H1 (cell line): Measurements from ENCODE around the gene ANO9. TPM values are rescaled to one million over a fixed set of nuclear protein-coding genes. Genes with fewer than 3 reads are reported as not detected.

Experiments used
- CTCF ChIA-PET: fragments of 300-600 bp; sonication (Branson Sonifier 250); formaldehyde crosslinking; loops from one replicate; lab custom pipeline; 2021; ENCODE audit not compliant: partially characterized antibody; lab: Charles Lee
- POLR2A ChIA-PET: fragments of 300-600 bp; sonication (Branson Sonifier 250); formaldehyde crosslinking; loops from one replicate; lab custom pipeline; 2021; ENCODE audit warnings: inconsistent platforms; ENCODE audit not compliant: partially characterized antibody; lab: Charles Lee
- DNase-seq, 2 experiments: peaks; one replicate each; pipeline versions ENCODE4 v3.0.0 to v3.0.0-alpha.2; 2010 to 2022; ENCODE audit warnings: low spot score in 2 of 2, low read depth in 1 of 2, mixed read lengths in 1 of 2
- FAIRE-seq: peaks from 2 replicates; lab custom pipeline; 2011; peaks lifted over from hg19 to GRCh38; lab: Jason Lieb, UNC
- H2AFZ ChIP-seq: 2 replicates; pipeline ENCODE4 v1.8.1; 2012; ENCODE audit warnings: low read length, inconsistent platforms
- H2AK5ac ChIP-seq: 2 replicates; pipeline ENCODE4 v1.6.1; 2013; ENCODE audit warnings: low read depth, low read length
- H2BK120ac ChIP-seq: replicated peaks from 2 replicates; pipeline ENCODE3; 2013; ENCODE audit warnings: low read depth, low read length, inconsistent platforms
- H2BK12ac ChIP-seq: 2 replicates; pipeline ENCODE4 v1.6.1; 2013; ENCODE audit warnings: low read depth, low read length
- H2BK15ac ChIP-seq: 2 replicates; pipeline ENCODE4 v1.6.1; 2013; ENCODE audit warnings: low read length
- H2BK20ac ChIP-seq: 2 replicates; pipeline ENCODE4 v1.6.1; 2013; ENCODE audit warnings: low read length
- H2BK5ac ChIP-seq: 2 replicates; pipeline ENCODE4 v1.6.1; 2013; ENCODE audit warnings: low read depth, low read length
- H3K14ac ChIP-seq: 2 replicates; pipeline ENCODE4 v1.6.1; 2013; ENCODE audit warnings: inconsistent platforms; ENCODE audit not compliant: insufficient read length
- H3K18ac ChIP-seq: 2 replicates; pipeline ENCODE4 v1.6.1; 2013; ENCODE audit warnings: low read length; ENCODE audit errors: extremely low read depth
- H3K23ac ChIP-seq: 2 replicates; pipeline ENCODE4 v1.6.1; 2013; ENCODE audit warnings: inconsistent platforms; ENCODE audit not compliant: insufficient read length
- H3K23me2 ChIP-seq: 2 replicates; pipeline ENCODE4 v1.6.1; 2013; ENCODE audit warnings: low read depth, low read length
- H3K27ac ChIP-seq: 2 replicates; pipeline ENCODE4 v1.6.1; 2011; ENCODE audit warnings: low read depth, low read length, inconsistent platforms
- H3K27me3 ChIP-seq, 4 experiments: replicated peaks in 1 of 4; 1 replicate in 1 of 4; 2 replicates in 3 of 4; pipeline versions ENCODE4 v1.6.1 to v1.8.1; 2011 to 2013; ENCODE audit warnings: low read length in 3 of 4, mild to moderate bottlenecking in 3 of 4, inconsistent platforms in 2 of 4, mixed read lengths in 2 of 4, moderate library complexity in 1 of 4; ENCODE audit not compliant: control insufficient read depth in 3 of 4, insufficient read depth in 3 of 4; ENCODE audit errors: extremely low read depth in 1 of 4
- H3K36me3 ChIP-seq, 4 experiments: 2 replicates each; pipeline versions ENCODE4 v1.6.1 to v1.8.1; 2011 to 2013; ENCODE audit warnings: mild to moderate bottlenecking in 4 of 4, low read length in 3 of 4, moderate library complexity in 2 of 4, control low read depth in 1 of 4, inconsistent platforms in 1 of 4; ENCODE audit not compliant: insufficient read depth in 4 of 4, control insufficient read depth in 2 of 4
- H3K4ac ChIP-seq: replicated peaks from 2 replicates; pipeline ENCODE3; 2013; ENCODE audit warnings: low read length, low read depth, mixed read lengths, inconsistent platforms; ENCODE audit not compliant: insufficient read length
- H3K4me1 ChIP-seq, 4 experiments: replicated peaks in 1 of 4; 1 replicate in 1 of 4; 2 replicates in 3 of 4; pipeline versions ENCODE4 v1.6.1 to v1.8.1; 2011 to 2013; ENCODE audit warnings: low read length in 3 of 4, inconsistent platforms in 2 of 4, mixed read lengths in 1 of 4; ENCODE audit not compliant: insufficient read depth in 4 of 4, control insufficient read depth in 3 of 4
- H3K4me2 ChIP-seq, 2 experiments: 2 replicates each; pipeline versions ENCODE4 v1.6.1 to v1.8.1; 2011 to 2013; ENCODE audit warnings: low read depth in 2 of 2, low read length in 2 of 2, control low read depth in 1 of 2, inconsistent platforms in 1 of 2, mild to moderate bottlenecking in 1 of 2; ENCODE audit not compliant: insufficient read depth in 1 of 2
- H3K4me3 ChIP-seq, 4 experiments: fragments of 200-600, 300-600 bp in 1 of 4; sonication (generic), shearing (Covaris generic), sonication (Bioruptor Twin) in 1 of 4; 2 replicates each; pipeline versions ENCODE4 v1.5.1 to v1.8.1; 2011 to 2016; ENCODE audit warnings: low read length in 4 of 4, low read depth in 3 of 4, control low read depth in 2 of 4, inconsistent platforms in 2 of 4, mild to moderate bottlenecking in 2 of 4, mixed read lengths in 1 of 4, moderate library complexity in 1 of 4; ENCODE audit not compliant: insufficient read depth in 2 of 4; ENCODE audit errors: extremely low read depth in 1 of 4
- H3K56ac ChIP-seq: replicated peaks from 2 replicates; pipeline ENCODE3; 2013; ENCODE audit warnings: low read depth, mild to moderate bottlenecking, mixed read lengths, low read length, inconsistent platforms; ENCODE audit not compliant: insufficient read length
- H3K79me1 ChIP-seq: 2 replicates; pipeline ENCODE4 v1.6.1; 2013; ENCODE audit warnings: low read depth, low read length, control low read depth
- H3K79me2 ChIP-seq, 2 experiments: 2 replicates each; pipeline versions ENCODE4 v1.6.1 to v1.8.1; 2012 to 2013; ENCODE audit warnings: low read length in 2 of 2, mild to moderate bottlenecking in 2 of 2, inconsistent platforms in 1 of 2; ENCODE audit not compliant: insufficient read depth in 2 of 2, control insufficient read depth in 1 of 2
- H3K9ac ChIP-seq, 4 experiments: replicated peaks in 1 of 4; 1 replicate in 1 of 4; 2 replicates in 3 of 4; pipeline versions ENCODE4 v1.6.1 to v1.8.1; 2011 to 2013; ENCODE audit warnings: low read depth in 3 of 4, low read length in 3 of 4, control low read depth in 2 of 4, mild to moderate bottlenecking in 2 of 4, moderate library complexity in 2 of 4, inconsistent platforms in 1 of 4; ENCODE audit errors: extremely low read depth in 1 of 4
- H3K9me3 ChIP-seq, 2 experiments: 2 replicates each; pipeline versions ENCODE4 v1.6.1 to v1.8.1; 2012 to 2013; ENCODE audit warnings: mild to moderate bottlenecking in 2 of 2, moderate library complexity in 2 of 2, control low read depth in 1 of 2, inconsistent platforms in 1 of 2, low read depth in 1 of 2, low read length in 1 of 2, mixed read lengths in 1 of 2; ENCODE audit not compliant: insufficient read depth in 2 of 2
- H4K20me1 ChIP-seq, 2 experiments: replicated peaks in 1 of 2; 2 replicates each; pipeline versions ENCODE3 to v1.8.1; 2011 to 2013; ENCODE audit warnings: inconsistent platforms in 2 of 2, low read length in 2 of 2, mild to moderate bottlenecking in 1 of 2; ENCODE audit not compliant: insufficient read depth in 2 of 2, control insufficient read depth in 1 of 2
- H4K5ac ChIP-seq: 2 replicates; pipeline ENCODE4 v1.6.1; 2013; ENCODE audit warnings: low read length, low read depth, mixed read lengths, inconsistent platforms; ENCODE audit not compliant: insufficient read length
- H4K8ac ChIP-seq: 2 replicates; pipeline ENCODE4 v1.8.0; 2013; ENCODE audit warnings: mild to moderate bottlenecking, moderate library complexity, low read length, inconsistent platforms; ENCODE audit not compliant: insufficient read depth; ENCODE audit errors: extremely low read depth
- H4K91ac ChIP-seq: replicated peaks from 2 replicates; pipeline ENCODE3; 2013; ENCODE audit warnings: low read length, mixed read lengths, inconsistent platforms; ENCODE audit not compliant: insufficient read length
- ASH2L ChIP-seq: fragments of 200-600, 300-600 bp; sonication (generic); IDR thresholded peaks from one replicate; pipeline ENCODE4 v1.7.1; 2017; ENCODE audit warnings: low read length
- CHD2 ChIP-seq: IDR thresholded peaks from 2 replicates; pipeline ENCODE4 v1.6.1; 2012; ENCODE audit warnings: low read length, improper control_type of control experiment
- GABPA ChIP-seq: IDR thresholded peaks from 2 replicates; pipeline ENCODE4 v1.6.1; 2011; ENCODE audit warnings: mild to moderate bottlenecking, low read length, moderate library complexity, borderline replicate concordance; ENCODE audit not compliant: insufficient read depth
- JUND ChIP-seq: IDR thresholded peaks from 2 replicates; pipeline ENCODE4 v1.6.1; 2011; ENCODE audit warnings: mild to moderate bottlenecking, improper control_type of control experiment, low read length
- PHF8 ChIP-seq: fragments of 200-600 bp; sonication (generic); conservative IDR thresholded peaks from 2 replicates; pipeline ENCODE4 v1.7.1; 2012; ENCODE audit warnings: low read depth, mild to moderate bottlenecking, inconsistent platforms, low read length, moderate library complexity
- POLR2AphosphoS5 ChIP-seq: IDR thresholded peaks from 2 replicates; pipeline ENCODE4 v1.6.1; 2011; ENCODE audit warnings: low read depth, low read length
- RNF2 ChIP-seq: fragments of 200-900, 300-1000 bp; sonication (generic); IDR thresholded peaks from 2 replicates; pipeline ENCODE4 v1.7.1; 2016; ENCODE audit warnings: borderline replicate concordance, low read depth, mild to moderate bottlenecking, antibody characterized with exemption, low read length; ENCODE audit not compliant: poor library complexity, severe bottlenecking; ENCODE audit errors: missing control alignments
- SAP30 ChIP-seq: fragments of 300-600 bp; sonication (generic); IDR thresholded peaks from 2 replicates; pipeline ENCODE4 v1.7.1; 2012; ENCODE audit warnings: low read length, moderate library complexity, mild to moderate bottlenecking, inconsistent platforms; ENCODE audit not compliant: insufficient read depth, insufficient replicate concordance
- SIRT6 ChIP-seq: IDR thresholded peaks from one replicate; pipeline ENCODE4 v1.7.1; 2012; ENCODE audit warnings: low read length, inconsistent platforms
- SRF ChIP-seq: IDR thresholded peaks from 2 replicates; pipeline ENCODE4 v1.6.1; 2011; ENCODE audit warnings: mild to moderate bottlenecking, low read depth, low read length, moderate library complexity
- TAF7 ChIP-seq: optimal IDR thresholded peaks from 2 replicates; pipeline ENCODE3; 2011; ENCODE audit warnings: low read depth, mild to moderate bottlenecking, inconsistent platforms, low read length, moderate library complexity, borderline replicate concordance
- WGBS, 2 experiments: shearing (Covaris generic) in 1 of 2; methylation state at CpG; one replicate each; pipeline versions ENCODE4 v1.1.6 to v1.1.7; 2013 to 2015; ENCODE audit warnings: low lambda C conversion rate in 2 of 2, mixed read lengths in 2 of 2, inconsistent platforms in 1 of 2, low coverage in 1 of 2, missing lambda C conversion rate in 1 of 2; ENCODE audit not compliant: insufficient replicate concordance in 2 of 2, insufficient coverage in 1 of 2, insufficient read length in 1 of 2; ENCODE audit errors: extremely low coverage in 1 of 2, missing lambda C conversion rate in 1 of 2; 5-methylcytosine and 5-hydroxymethylcytosine counted together
- polyA plus RNA-seq, 7 experiments: library from polyadenylated mRNA; depleted of rRNA in 3 of 7; stranded (reverse) in 5 of 7; unstranded in 2 of 7; fragments of >200 nt in 5 of 7; fragments of 200-250 nt in 2 of 7; gene quantifications; 1 replicate in 5 of 7; 2 replicates in 1 of 7; 4 replicates in 1 of 7; pipeline versions ENCODE4 v1.2.1 to v1.2.3, GENCODE V29; 2011 to 2013; ENCODE audit warnings: missing spikeins in 2 of 7, mixed read lengths in 2 of 7
- total RNA-seq: library from RNA; stranded (reverse); fragmentation: NEBNext Ultra II Directional; extraction: Animal tissue kit (Norgen Biotek cat#: 25700); gene quantifications from 2 replicates; pipeline ENCODE4 v1.2.1, GENCODE V29; 2021

Gene ANO9
- total and polyA plus RNA-seq, 2 of the 8 experiments (the other 6 are each of a cell fraction or from before 2014, with no cell fraction given), result 20.0 to 20.7 TPM

GRCh38 chr11:488579-488978 lies 46.8 kb upstream of the ANO9 start:
- Histone ChIP-seq H2AK5ac (no peak overlapping the region), H2BK12ac (no peak overlapping the region), H3K14ac (no peak overlapping the region), H3K4ac (no peak overlapping the region), H2BK15ac (no peak overlapping the region), H3K4me2 (no peak overlapping the region), H3K9me3 (peaks cover 0 to 10% of the 10 kb centered on the region in 2 experiments; a peak in 1 of 4 replicates), H3K36me3 (peaks cover 0 to 15% (median 3%) of the 10 kb centered on the region in 4 experiments; a peak in 5 of 8 replicates), H4K20me1 (peaks cover 1 to 9% of the 10 kb centered on the region in 2 experiments), H2BK5ac (no peak overlapping the region), H3K4me1 (no peaks in the 10 kb centered on the region), H3K23me2 (no peaks in the 10 kb centered on the region), H3K79me1 (peaks cover 12% of the 10 kb centered on the region), H3K4me3 (no peak overlapping the region), H4K5ac (no peak overlapping the region), H4K91ac (no peak overlapping the region), H3K23ac (no peak overlapping the region), H3K79me2 (peaks cover 0 to 12% of the 10 kb centered on the region in 2 experiments; a peak in 1 of 4 replicates), H2BK120ac (no peak overlapping the region), H3K9ac (no peak overlapping the region), H3K18ac (no peak overlapping the region), H3K27ac (no peak overlapping the region), H3K56ac (no peak overlapping the region), H2BK20ac (no peak overlapping the region), H2AFZ (no peak overlapping the region), H4K8ac (no peak overlapping the region), H3K27me3 (no peaks in the 10 kb centered on the region)
- DNase-seq (no peak), FAIRE-seq (no peak)
- WGBS, 2 experiments, result 94% methylated on average over 9 of the region's 19 CpGs; no CpG with 5 or more reads in 1 of the 2 experiments
- ChIA-PET POLR2A (interaction anchor here (0.8 kb wide), 3 partner anchors 10 to 199 kb away, joined by 3 read pairs; no protein-coding TSS in a partner anchor), CTCF (interaction anchor here (1.2 to 1.3 kb wide), 2 partner anchors 29 to 39 kb away, joined by 3 read pairs; no protein-coding TSS in a partner anchor)
- no peak for TF ChIP-seq SRF
- TF ChIP-seq ASH2L, result no peak
- no peak for TF ChIP-seq RNF2
- no peak for TF ChIP-seq PHF8
- no peak for TF ChIP-seq TAF7
- TF ChIP-seq CHD2, result no peak
- no peak for TF ChIP-seq POLR2AphosphoS5
- no peak for TF ChIP-seq JUND
- TF ChIP-seq GABPA, result no peak
- TF ChIP-seq SAP30, result no peak
- TF ChIP-seq SIRT6, result no peak
